Parathyroid adenoma (tissue), 2 donors: Measurements from ENCODE around the gene PACS1.

Source experiments
- H2AFZ ChIP-seq: fragments of 300-600 bp; sonication (generic); one replicate; pipeline ENCODE4 v1.7.0; 2017; ENCODE audit warnings: antibody characterized with exemption, mild to moderate bottlenecking
- H3K27ac ChIP-seq: fragments of 300-600 bp; sonication (generic); one replicate; pipeline ENCODE4 v1.7.0; 2017
- H3K27me3 ChIP-seq: fragments of 300-600 bp; sonication (generic); one replicate; pipeline ENCODE4 v1.7.0; 2017; ENCODE audit warnings: low read length; ENCODE audit not compliant: control insufficient read depth, insufficient read depth
- H3K36me3 ChIP-seq: fragments of 300-600 bp; sonication (generic); one replicate; pipeline ENCODE4 v1.7.0; 2017; ENCODE audit warnings: low read length; ENCODE audit not compliant: control insufficient read depth, insufficient read depth
- H3K4me1 ChIP-seq: fragments of 300-600 bp; sonication (generic); one replicate; pipeline ENCODE4 v1.7.0; 2017; ENCODE audit warnings: control low read depth
- H3K4me2 ChIP-seq: fragments of 300-600 bp; sonication (generic); one replicate; pipeline ENCODE4 v1.7.0; 2017; ENCODE audit warnings: low read length
- H3K4me3 ChIP-seq: fragments of 300-600 bp; sonication (generic); one replicate; pipeline ENCODE4 v1.7.0; 2017; ENCODE audit warnings: low read depth, low read length
- H3K79me2 ChIP-seq: fragments of 300-600 bp; sonication (generic); one replicate; pipeline ENCODE4 v1.7.0; 2017; ENCODE audit warnings: control low read depth
- H3K9ac ChIP-seq: fragments of 300-600 bp; sonication (generic); one replicate; pipeline ENCODE4 v1.7.0; 2017; ENCODE audit warnings: mild to moderate bottlenecking
- H3K9me3 ChIP-seq: fragments of 300-600 bp; sonication (generic); one replicate; pipeline ENCODE4 v1.7.0; 2017; ENCODE audit warnings: low read length; ENCODE audit not compliant: control insufficient read depth
- CTCF ChIP-seq: fragments of 300-600 bp; sonication (generic); IDR thresholded peaks from one replicate; pipeline ENCODE4 v1.7.0; 2017; ENCODE audit warnings: antibody characterized with exemption, mild to moderate bottlenecking
- donor health status: primary hyperparathyroidism.

The PACS1 gene

DNA sequence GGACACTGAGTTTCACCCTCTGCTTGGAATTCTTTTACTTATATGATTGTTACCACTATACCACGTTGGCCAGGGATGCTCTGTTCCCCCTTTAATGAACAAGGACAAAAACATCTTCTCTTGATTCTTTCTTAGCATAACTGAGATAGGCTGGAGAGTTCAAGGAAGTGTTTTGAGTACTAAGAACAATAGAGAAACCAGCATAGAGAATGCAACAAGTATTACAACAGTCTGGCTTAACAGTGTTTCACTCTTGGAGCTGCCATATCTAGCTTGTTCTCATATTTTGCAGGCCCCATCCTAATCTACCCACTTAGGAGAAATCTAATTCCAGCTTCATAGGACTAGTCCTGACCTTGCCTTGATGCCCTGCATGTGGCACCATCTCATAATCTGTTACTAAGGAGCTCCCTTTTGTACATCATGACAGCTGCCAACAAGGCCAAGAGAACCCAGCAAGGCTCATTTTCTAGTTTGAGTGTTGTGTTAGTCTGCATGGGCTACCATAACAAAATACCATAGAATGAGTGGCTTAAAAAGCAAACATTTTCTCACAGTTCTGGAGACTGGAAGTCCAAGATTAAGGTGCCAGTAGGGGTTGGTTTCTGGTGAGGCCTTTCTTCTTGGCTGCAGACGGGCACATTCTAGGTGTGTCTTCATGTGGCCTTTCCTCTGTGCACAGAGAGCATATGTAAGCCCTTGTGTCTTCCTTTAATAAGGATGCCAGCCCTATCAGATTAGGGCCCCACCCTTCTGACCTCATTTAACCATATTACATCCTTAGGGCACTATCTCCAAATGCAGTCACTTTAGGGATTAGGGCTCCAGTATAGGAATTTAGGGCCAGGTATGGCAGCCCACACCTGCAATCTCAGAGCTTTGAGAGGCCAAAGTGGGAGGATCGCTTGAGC, 37.8 kb downstream of the PACS1 start:
- Histone ChIP-seq H3K9ac (no peak overlapping the region), H3K4me2 (no peak overlapping the region), H3K27ac (no peak overlapping the region), H2AFZ (no peak overlapping the region), H3K4me3 (no peak overlapping the region), H3K4me1 (no peaks in the 10 kb centered on the region), H3K27me3 (no peaks in the 10 kb centered on the region), H3K36me3 (no peaks in the 10 kb centered on the region), H3K79me2 (peaks cover 24% of the 10 kb centered on the region), H3K9me3 (no peaks in the 10 kb centered on the region)
- no peak for TF ChIP-seq CTCF

- H3K27me3 ChIP-seq = no peaks in the 10 kb centered on the region
- H3K4me3 ChIP-seq = no peak overlapping the region
- H3K9ac ChIP-seq = no peak overlapping the region
- peaks cover 2% of the 10 kb centered on the region for H3K4me1 ChIP-seq
- H3K4me2 ChIP-seq = no peak overlapping the region
- H2AFZ ChIP-seq = no peak overlapping the region
- no peak for TF ChIP-seq CTCF
- H3K36me3 ChIP-seq = no peaks in the 10 kb centered on the region
- no peak overlapping the region for H3K27ac ChIP-seq
- no peaks in the 10 kb centered on the region for H3K9me3 ChIP-seq
- peaks cover 15% of the 10 kb centered on the region for H3K79me2 ChIP-seq
These were observed 39.2 kb downstream of the PACS1 start for GRCh38 chr11:66109294-66109693.

- no peaks in the 10 kb centered on the region for H3K36me3 ChIP-seq
- H3K9ac ChIP-seq = no peak overlapping the region
- no peak overlapping the region for H3K4me3 ChIP-seq
- no peaks in the 10 kb centered on the region for H3K9me3 ChIP-seq
- no peaks in the 10 kb centered on the region for H3K27me3 ChIP-seq
- TF ChIP-seq CTCF = no peak
- H2AFZ ChIP-seq = no peak overlapping the region
- no peak overlapping the region for H3K4me2 ChIP-seq
- peaks cover 15% of the 10 kb centered on the region for H3K79me2 ChIP-seq
- peaks cover 11% of the 10 kb centered on the region for H3K4me1 ChIP-seq
- H3K27ac ChIP-seq = no peak overlapping the region
These were observed 41.1 kb downstream of the PACS1 start for GRCh38 chr11:66111158-66111557.

DNA sequence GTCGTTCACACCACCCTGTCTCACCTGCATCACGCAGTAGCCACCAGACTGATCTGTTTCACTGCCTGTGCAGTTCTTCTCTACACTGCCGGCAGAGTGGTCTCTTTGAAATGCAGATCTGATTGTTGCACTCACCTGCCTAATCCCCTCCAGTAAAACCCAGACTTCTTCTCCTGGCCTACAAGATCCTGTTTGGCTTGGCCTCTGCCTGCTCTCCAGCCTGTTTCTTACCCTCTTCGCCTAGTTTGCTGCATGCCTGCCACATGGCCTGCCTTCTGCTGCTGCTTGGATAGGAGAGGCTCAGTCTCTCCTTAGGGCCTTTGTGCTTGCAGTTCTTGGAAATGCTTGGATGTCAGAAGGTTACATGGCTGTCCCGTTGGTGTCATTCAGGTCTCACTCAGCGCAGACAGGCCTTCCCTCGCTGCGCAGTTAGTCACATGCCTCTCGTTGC, 42.0 kb downstream of the PACS1 start:
- TF ChIP-seq CTCF = no peak
- H3K79me2 ChIP-seq = peaks cover 21% of the 10 kb centered on the region
- H3K36me3 ChIP-seq = no peaks in the 10 kb centered on the region
- no peak overlapping the region for H2AFZ ChIP-seq
- H3K27me3 ChIP-seq = no peaks in the 10 kb centered on the region
- H3K4me2 ChIP-seq = no peak overlapping the region
- no peak overlapping the region for H3K4me3 ChIP-seq
- no peak overlapping the region for H3K27ac ChIP-seq
- peaks cover 11% of the 10 kb centered on the region for H3K4me1 ChIP-seq
- no peaks in the 10 kb centered on the region for H3K9me3 ChIP-seq
- no peak overlapping the region for H3K9ac ChIP-seq
